Left lung (tissue), 10 donors: Measurements from ENCODE around the gene GPSM3. TPM values are rescaled to one million over a fixed set of nuclear protein-coding genes. Genes with fewer than 3 reads are reported as not detected.
A peak's percentile ranks its signal among the peaks of the same experiment; 100 is the strongest.

ENCODE experiments used
- ATAC-seq: fragments of 200-7000 bp; cut with Tn5 transposase; one replicate; pipeline ENCODE4 v1.9.1; 2020; ENCODE audit warnings: moderate library complexity
- DNase-seq, 4 donors: peaks; one replicate each; pipeline ENCODE4 v3.0.0-alpha.2; 2013 to 2020
- H3K27ac ChIP-seq, 2 donors: fragments of 200-600 bp; sonication (generic) in 1 of 2; one replicate each; pipeline versions ENCODE4 v1.5.0 to v1.8.0; 2020 to 2021
- H3K27me3 ChIP-seq, 2 donors: fragments of 200-600 bp; sonication (generic) in 1 of 2; one replicate each; pipeline versions ENCODE4 v1.5.0 to v1.8.0; 2020 to 2021
- H3K36me3 ChIP-seq, 2 donors: fragments of 200-600 bp; sonication (generic) in 1 of 2; one replicate each; pipeline versions ENCODE4 v1.5.0 to v1.8.0; 2020 to 2021
- H3K4me1 ChIP-seq, 2 donors: fragments of 200-600 bp; one replicate each; pipeline ENCODE4 v1.8.0; 2021
- H3K4me3 ChIP-seq, 2 donors: fragments of 200-600 bp; sonication (generic) in 1 of 2; one replicate each; pipeline versions ENCODE4 v1.5.0 to v1.8.0; 2020 to 2021; ENCODE audit warnings: mild to moderate bottlenecking in 1 of 2
- H3K9me3 ChIP-seq, 2 donors: fragments of 200-600 bp; sonication (generic) in 1 of 2; one replicate each; pipeline versions ENCODE4 v1.5.0 to v1.8.0; 2020 to 2021
- CTCF ChIP-seq, 2 donors: fragments of 200-600 bp; sonication (generic) in 1 of 2; IDR thresholded peaks; one replicate each; pipeline versions ENCODE4 v1.5.0 to v1.8.0; 2021; ENCODE audit warnings: antibody characterized with exemption in 2 of 2
- intact Hi-C, 2 donors: fragments of 100-400 bp; cut with DNase I; formaldehyde crosslinking; loops; one replicate each; pipeline versions ENCODE4 v1.11.2 to v1.14.2; 2022
- polyA plus RNA-seq, 6 donors: library from polyadenylated mRNA; unstranded; fragments of 120-200 nt; gene quantifications; one replicate each; pipeline ENCODE4 v1.2.1, GENCODE V29; 2013; ENCODE audit not compliant: insufficient read length in 6 of 6
- total RNA-seq, 2 donors: library from RNA; stranded (reverse); fragmentation: NEBNext Ultra II Directional; extraction: Animal tissue kit (Norgen Biotek cat#: 25700); gene quantifications; one replicate each; pipeline ENCODE4 v1.2.1, GENCODE V29; 2021
- donor health status: DM: no; HTN: yes; CAD: no.
- donor health status: DM: no; HTN: no; CAD: no.

GPSM3 gene
- total and polyA plus RNA-seq, 8 donors: 15.9 to 81.7 (median 19.2) TPM

DNA sequence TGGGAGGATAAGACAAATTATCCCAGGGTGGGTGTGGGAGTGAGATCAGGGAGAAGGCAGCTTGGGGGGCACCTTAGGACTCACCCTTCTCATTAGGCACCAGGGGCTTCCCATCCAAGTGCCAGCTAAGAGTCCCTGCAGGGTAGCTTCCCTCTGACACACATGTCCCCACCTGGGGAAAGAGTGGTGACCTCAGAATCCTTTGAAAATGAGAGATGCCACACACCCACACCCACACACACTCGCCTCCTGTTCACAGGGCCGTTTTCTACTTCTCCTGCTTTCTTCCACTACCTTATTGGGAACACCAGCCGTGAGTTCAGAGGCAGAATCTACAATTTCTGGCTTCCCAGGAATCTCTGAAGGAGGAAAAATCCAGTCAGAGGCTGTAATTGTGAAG, 9.4 kb downstream of the GPSM3 start:
- Histone ChIP-seq H3K9me3 (no peaks in the 10 kb centered on the region), H3K36me3 (peaks cover 0 to 57% of the 10 kb centered on the region in 2 donors), H3K27ac (peak overlapping the region; percentile 57 to 68), H3K4me1 (peaks cover 22 to 88% of the 10 kb centered on the region in 2 donors), H3K27me3 (no peaks in the 10 kb centered on the region), H3K4me3 (no peak overlapping the region)
- TF ChIP-seq CTCF (IDR thresholded peaks at IDR 0.05): no peak
- DNase-seq (no peak), ATAC-seq (no peak)
- intact Hi-C loops: no loop called here

GRCh38 chr6:32182555-32182981, 9.9 kb downstream of the GPSM3 start:
- H3K27me3 ChIP-seq: no peaks in the 10 kb centered on the region
- no peak for DNase-seq
- H3K27ac ChIP-seq: peak overlapping the region; percentile 57 to 68
- H3K36me3 ChIP-seq: peaks cover 0 to 52% of the 10 kb centered on the region in 2 donors
- intact Hi-C loops: no loop called here
- TF ChIP-seq CTCF (IDR thresholded peaks at IDR 0.05): no peak
- peaks cover 22 to 83% of the 10 kb centered on the region in 2 donors for H3K4me1 ChIP-seq
- no peak for ATAC-seq
- no peak overlapping the region for H3K4me3 ChIP-seq
- H3K9me3 ChIP-seq: no peaks in the 10 kb centered on the region

DNA sequence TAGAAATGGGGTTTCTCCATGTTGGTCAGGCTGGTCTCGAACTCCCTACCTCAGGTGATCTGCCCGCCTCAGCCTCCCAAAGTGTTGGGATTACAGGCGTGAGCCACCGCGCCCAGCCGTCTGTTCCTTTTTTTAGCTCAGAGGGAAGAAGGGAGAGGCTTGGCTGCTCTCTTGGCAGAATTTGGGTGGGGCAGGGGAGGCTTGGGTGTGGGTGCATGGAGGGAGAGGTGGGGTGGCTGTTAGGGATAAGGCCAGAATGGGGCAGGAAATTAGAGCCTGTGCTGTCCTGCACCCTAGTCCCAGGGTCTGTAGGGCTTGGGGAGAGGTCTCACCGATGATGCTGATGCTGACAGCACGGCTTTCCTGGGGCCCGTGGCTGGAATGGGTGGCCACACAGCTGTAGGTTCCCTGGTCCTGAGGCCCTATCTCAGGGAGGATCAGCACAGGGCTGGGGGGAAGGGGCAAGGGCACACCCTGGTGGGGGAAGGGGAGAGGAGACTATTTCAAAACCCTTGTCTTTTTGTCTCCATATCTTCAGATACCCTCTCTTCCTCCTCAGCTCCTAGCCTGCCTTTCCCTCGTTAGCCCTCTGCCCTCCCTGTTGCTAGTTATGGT, 10.4 kb downstream of the GPSM3 start:
- H3K9me3 ChIP-seq: no peaks in the 10 kb centered on the region
- ATAC-seq: no peak
- H3K4me3 ChIP-seq: no peak overlapping the region
- intact Hi-C loops: no loop called here
- H3K4me1 ChIP-seq: peaks cover 23 to 81% of the 10 kb centered on the region in 2 donors
- H3K27me3 ChIP-seq: no peaks in the 10 kb centered on the region
- TF ChIP-seq CTCF (IDR thresholded peaks at IDR 0.05): no peak
- peak overlapping the region in 1 of 2 donors; percentile 57 for H3K27ac ChIP-seq
- peaks cover 0 to 47% of the 10 kb centered on the region in 2 donors for H3K36me3 ChIP-seq
- no peak for DNase-seq

DNA sequence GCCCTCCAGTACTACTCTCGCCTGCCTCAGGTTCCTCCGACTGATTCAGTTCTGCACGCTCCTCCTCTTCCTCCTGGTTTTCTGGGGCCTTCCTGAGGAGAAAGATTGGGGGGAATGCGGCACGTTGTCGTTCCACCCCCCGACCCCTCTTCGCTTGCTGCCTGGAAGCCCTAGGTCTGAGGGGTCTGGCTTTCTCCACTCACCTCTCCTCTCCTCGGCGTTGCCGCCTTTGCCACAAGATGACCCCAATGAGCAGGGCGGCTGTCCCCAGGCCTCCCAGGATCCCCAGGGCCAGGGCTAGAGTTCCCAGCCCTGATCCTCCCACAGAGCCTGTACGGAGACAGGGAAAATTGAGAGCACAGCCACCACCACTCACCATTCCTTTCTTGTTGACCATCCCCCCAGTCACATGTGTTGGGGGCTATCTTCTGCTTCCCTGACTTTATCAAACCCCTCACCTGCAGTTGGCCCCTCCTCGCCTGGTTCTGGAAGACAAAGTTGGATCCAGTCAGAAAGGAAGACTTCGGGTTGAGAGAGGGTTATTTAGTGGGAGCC, 11.2 kb downstream of the GPSM3 start:
- ATAC-seq: no peak
- intact Hi-C loops: no loop called here

More for the DNA sequence above, 11.2 kb downstream of the GPSM3 start:
- TF ChIP-seq CTCF (IDR thresholded peaks at IDR 0.05): no peak
- H3K36me3 ChIP-seq: peaks cover 0 to 39% of the 10 kb centered on the region in 2 donors
- no peaks in the 10 kb centered on the region for H3K9me3 ChIP-seq
- no peaks in the 10 kb centered on the region for H3K27me3 ChIP-seq
- H3K4me3 ChIP-seq: no peak overlapping the region
- H3K27ac ChIP-seq: peak overlapping the region in 1 of 2 donors; percentile 57
- peaks cover 31 to 81% of the 10 kb centered on the region in 2 donors for H3K4me1 ChIP-seq
- no peak for DNase-seq
